BJ (cell line): Measurements from ENCODE around the gene ESRRB. TPM values are rescaled to one million over a fixed set of nuclear protein-coding genes. Genes with fewer than 3 reads are reported as not detected.

ENCODE experiments used
- CTCF ChIA-PET: fragments of 350-600 bp; formaldehyde crosslinking; extraction: SDS; loops from one replicate; lab custom pipeline; 2021; ENCODE audit warnings: antibody characterized with exemption, inconsistent platforms; lab: Yijun Ruan, JAX
- POLR2A ChIA-PET: fragments of 300-600 bp; sonication (Branson Sonifier 250); formaldehyde crosslinking; extraction: SDS; loops from one replicate; lab custom pipeline; 2021; ENCODE audit warnings: antibody characterized with exemption; lab: Charles Lee
- DNase-seq: peaks from one replicate; pipeline ENCODE4 v3.0.0-alpha.2; 2011; ENCODE audit warnings: low read depth
- H3K27me3 ChIP-seq: 2 replicates; pipeline ENCODE4 v1.6.0; 2011; ENCODE audit warnings: low read length; ENCODE audit not compliant: control insufficient read depth, insufficient read depth
- H3K36me3 ChIP-seq: 2 replicates; pipeline ENCODE4 v1.5.1; 2011; ENCODE audit warnings: low read length; ENCODE audit not compliant: control insufficient read depth, insufficient read depth
- H3K4me3 ChIP-seq: 2 replicates; pipeline ENCODE4 v1.5.1; 2011; ENCODE audit warnings: low read depth, mild to moderate bottlenecking, control low read depth, low read length
- polyA plus RNA-seq: library from polyadenylated mRNA; depleted of rRNA; stranded (reverse); fragments of >200 nt; gene quantifications from 2 replicates; pipeline ENCODE4 v1.2.3, GENCODE V29; 2011
- TF ChIP-seq, protein P1 (sequence below): IDR thresholded peaks from 2 replicates; pipeline ENCODE4 v1.5.1; 2011; ENCODE audit warnings: low read depth, mild to moderate bottlenecking, control low read depth, inconsistent platforms, low read length, moderate library complexity; ENCODE audit not compliant: insufficient read depth

Gene ESRRB
- polyA plus RNA-seq, 1 experiment, result not detected

DNA sequence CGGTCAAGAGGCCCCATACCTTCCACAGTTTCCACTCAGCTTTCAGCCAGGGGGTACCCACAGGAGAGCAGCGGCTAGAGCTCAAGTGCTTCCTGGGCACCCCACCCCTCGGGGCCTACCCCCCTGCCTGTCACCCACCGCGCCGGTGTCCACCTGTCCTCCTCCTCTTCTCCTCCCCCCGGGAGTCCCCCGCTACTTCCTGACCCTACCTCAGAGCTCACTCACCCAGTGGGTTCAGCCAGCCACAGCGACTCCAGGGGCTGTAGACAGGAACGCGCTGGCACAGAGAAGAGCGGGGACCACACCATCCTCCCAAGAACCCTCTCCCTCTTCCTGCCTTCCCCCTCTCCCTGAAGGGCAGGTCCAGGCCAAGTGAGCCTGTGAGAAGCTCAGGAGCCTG, 123.0 kb downstream of the ESRRB start:
- TF ChIP-seq, protein P1, sequence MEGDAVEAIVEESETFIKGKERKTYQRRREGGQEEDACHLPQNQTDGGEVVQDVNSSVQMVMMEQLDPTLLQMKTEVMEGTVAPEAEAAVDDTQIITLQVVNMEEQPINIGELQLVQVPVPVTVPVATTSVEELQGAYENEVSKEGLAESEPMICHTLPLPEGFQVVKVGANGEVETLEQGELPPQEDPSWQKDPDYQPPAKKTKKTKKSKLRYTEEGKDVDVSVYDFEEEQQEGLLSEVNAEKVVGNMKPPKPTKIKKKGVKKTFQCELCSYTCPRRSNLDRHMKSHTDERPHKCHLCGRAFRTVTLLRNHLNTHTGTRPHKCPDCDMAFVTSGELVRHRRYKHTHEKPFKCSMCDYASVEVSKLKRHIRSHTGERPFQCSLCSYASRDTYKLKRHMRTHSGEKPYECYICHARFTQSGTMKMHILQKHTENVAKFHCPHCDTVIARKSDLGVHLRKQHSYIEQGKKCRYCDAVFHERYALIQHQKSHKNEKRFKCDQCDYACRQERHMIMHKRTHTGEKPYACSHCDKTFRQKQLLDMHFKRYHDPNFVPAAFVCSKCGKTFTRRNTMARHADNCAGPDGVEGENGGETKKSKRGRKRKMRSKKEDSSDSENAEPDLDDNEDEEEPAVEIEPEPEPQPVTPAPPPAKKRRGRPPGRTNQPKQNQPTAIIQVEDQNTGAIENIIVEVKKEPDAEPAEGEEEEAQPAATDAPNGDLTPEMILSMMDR, result no peak
- ChIA-PET POLR2A (no interaction called here), CTCF (no interaction called here)
- Histone ChIP-seq H3K36me3 (no peaks in the 10 kb centered on the region), H3K27me3 (peaks cover 1% of the 10 kb centered on the region; the same call in 1 of the 2 replicates), H3K4me3 (no peak overlapping the region)
- DNase-seq, result no peak

DNA sequence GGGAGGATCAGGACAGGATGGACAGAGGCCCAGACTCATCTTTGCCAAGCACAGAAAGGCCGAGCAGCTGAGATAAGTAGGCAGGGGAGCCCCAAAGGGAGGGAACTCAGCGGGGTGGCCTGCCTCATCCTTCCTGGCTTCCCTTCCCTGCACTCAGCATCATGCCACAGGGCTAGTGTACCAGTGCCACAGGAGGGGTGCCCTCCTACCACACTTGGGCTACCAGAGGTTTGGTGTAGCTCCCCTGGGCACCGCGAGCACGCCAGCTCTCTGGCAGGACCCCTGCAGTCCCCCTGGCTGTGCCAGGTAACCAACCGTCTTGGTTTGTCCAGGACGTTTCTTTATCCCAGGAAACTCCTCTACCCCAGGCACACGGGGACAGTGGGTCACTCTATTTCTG, 123.5 kb downstream of the ESRRB start:
- TF ChIP-seq, protein P1, result no peak
- Histone ChIP-seq H3K4me3 (no peak overlapping the region), H3K27me3 (peaks cover 1% of the 10 kb centered on the region; the same call in 1 of the 2 replicates), H3K36me3 (no peaks in the 10 kb centered on the region)
- ChIA-PET CTCF (no interaction called here), POLR2A (no interaction called here)
- no peak for DNase-seq

DNA sequence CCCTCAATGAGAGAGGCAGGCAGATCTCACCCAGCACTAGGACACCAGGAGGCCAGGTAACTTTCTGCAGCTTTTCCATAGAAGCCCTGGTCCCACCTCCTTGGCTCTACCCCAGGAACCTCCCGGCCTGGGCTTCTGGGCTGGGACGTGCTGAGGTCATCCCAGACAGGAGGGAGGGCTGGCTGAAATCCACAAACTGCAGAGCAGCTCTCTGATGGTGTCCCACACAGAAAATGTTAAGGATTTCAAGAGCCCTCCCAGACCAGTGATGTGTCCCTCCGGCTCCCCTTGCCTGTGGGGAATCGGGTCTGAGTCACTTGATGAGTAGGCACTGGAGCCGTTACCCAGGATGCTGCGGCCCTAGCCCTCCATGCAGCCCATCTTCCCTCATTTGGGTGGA, 124.1 kb downstream of the ESRRB start:
- ChIA-PET CTCF (no interaction called here), POLR2A (no interaction called here)
- DNase-seq, result no peak

DNA sequence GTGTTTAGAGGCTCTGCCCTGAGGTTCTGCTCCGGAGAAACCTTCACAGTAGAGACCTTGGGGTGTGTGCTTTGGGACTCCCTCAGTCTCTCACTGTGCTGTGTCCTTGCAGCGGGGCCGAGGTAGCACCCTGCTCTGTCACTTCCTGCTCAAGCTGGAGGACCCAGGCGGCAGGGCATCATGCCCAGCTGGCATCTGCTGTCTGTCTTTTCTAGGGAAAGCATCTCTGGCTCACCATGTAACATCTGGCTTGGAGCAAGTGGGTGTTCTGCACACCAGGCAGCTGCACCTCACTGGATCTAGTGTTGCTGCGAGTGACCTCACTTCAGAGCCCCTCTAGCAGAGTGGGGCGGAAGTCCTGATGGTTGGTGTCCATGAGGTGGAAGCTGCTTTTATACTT, 124.5 kb downstream of the ESRRB start:
- Histone ChIP-seq H3K27me3 (peaks cover 1% of the 10 kb centered on the region; the same call in 1 of the 2 replicates), H3K36me3 (no peaks in the 10 kb centered on the region), H3K4me3 (no peak overlapping the region)
- no peak for DNase-seq
- ChIA-PET POLR2A (no interaction called here), CTCF (no interaction called here)
- TF ChIP-seq, protein P1, result no peak

More for the DNA sequence above, 124.1 kb downstream of the ESRRB start:
- Histone ChIP-seq H3K4me3 (no peak overlapping the region), H3K36me3 (no peaks in the 10 kb centered on the region), H3K27me3 (peaks cover 1% of the 10 kb centered on the region; the same call in 1 of the 2 replicates)
- TF ChIP-seq, protein P1, result no peak

DNA sequence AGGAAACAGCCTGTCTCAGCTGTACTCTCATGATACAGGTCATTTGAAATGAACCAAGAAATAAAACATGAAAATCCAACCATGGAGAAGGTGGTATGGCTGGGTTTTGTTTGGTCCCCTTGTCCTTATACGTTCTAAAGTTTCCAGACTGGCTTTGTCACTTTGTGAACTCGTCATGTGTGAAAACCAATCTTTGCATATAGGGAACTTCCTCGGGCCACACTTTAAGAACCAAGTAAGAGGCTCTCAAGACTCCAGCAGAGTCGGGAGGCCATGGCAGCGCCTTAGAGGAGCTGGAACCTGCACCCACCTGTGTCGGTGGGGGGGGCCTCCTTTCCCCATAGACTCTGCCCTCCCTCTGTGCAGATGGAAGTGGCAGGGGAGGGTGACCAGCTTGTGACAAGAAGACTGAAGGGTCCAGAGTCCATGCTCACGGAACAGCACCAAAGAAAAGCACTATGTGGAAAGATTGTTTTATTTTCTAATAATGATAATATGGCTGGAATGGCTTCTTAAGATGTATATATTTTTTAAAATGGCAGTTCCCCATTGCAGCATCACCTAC, 125.3 kb downstream of the ESRRB start:
- ChIA-PET POLR2A (no interaction called here), CTCF (no interaction called here)
- peaks cover 1% of the 10 kb centered on the region; the same call in 1 of the 2 replicates for H3K27me3 ChIP-seq
- H3K36me3 ChIP-seq, result no peaks in the 10 kb centered on the region
- TF ChIP-seq, protein P1, result no peak
- no peak for DNase-seq
- no peak overlapping the region for H3K4me3 ChIP-seq
